HepG2 (cell line): ENCODE results near the gene CPB1. TPM values are rescaled to one million over a fixed set of nuclear protein-coding genes. Genes with fewer than 3 reads are reported as not detected.

Source experiments
- ATAC-seq: fragments of 200-7000 bp; cut with Tn5 transposase; 3 replicates; pipeline ENCODE4 v1.9.1; 2020; ENCODE audit warnings: mild to moderate bottlenecking, moderate library complexity
- BruUV-seq: library from RNA; stranded (reverse); fragments of 400-500 nt; replicated peaks from 2 replicates; lab custom pipeline; 2021; lab: Mats Ljungman, UMichigan
- CTCF ChIA-PET: fragments of 300-600 bp; formaldehyde crosslinking; extraction: SDS; loops from one replicate; lab custom pipeline; 2021; ENCODE audit warnings: low total read pairs, inconsistent platforms, low intra/inter-chr PET ratio; lab: Yijun Ruan, JAX
- POLR2A ChIA-PET: fragments of 350-600 bp; sonication (Branson Sonifier 250); formaldehyde crosslinking; loops from one replicate; lab custom pipeline; 2020; ENCODE audit warnings: antibody characterized with exemption, inconsistent platforms; lab: Yijun Ruan, JAX
- DNase-seq: peaks from one replicate; pipeline ENCODE4 v3.0.0-alpha.2; 2015; ENCODE audit warnings: low spot score
- FAIRE-seq: peaks from 3 replicates; lab custom pipeline; 2011; peaks lifted over from hg19 to GRCh38; lab: Jason Lieb, UNC
- H2AFZ ChIP-seq: one replicate; pipeline ENCODE4 v1.6.1; 2011; ENCODE audit warnings: low read length, inconsistent platforms
- H3K27ac ChIP-seq: fragments of 300-600 bp; 3 replicates; pipeline ENCODE4 v1.8.0; 2011; ENCODE audit warnings: mixed run types, mild to moderate bottlenecking, mixed read lengths, low read length, inconsistent platforms; ENCODE audit not compliant: insufficient read depth; ENCODE audit errors: extremely low read length
- H3K27me3 ChIP-seq, 2 experiments: fragments of 200-600 bp in 1 of 2; 2 replicates in 1 of 2; 3 replicates in 1 of 2; pipeline versions ENCODE4 v1.6.0 to v1.8.0; 2011; ENCODE audit warnings: low read length in 2 of 2, mild to moderate bottlenecking in 2 of 2, moderate library complexity in 2 of 2, inconsistent platforms in 1 of 2; ENCODE audit not compliant: insufficient read depth in 2 of 2, control insufficient read depth in 1 of 2
- H3K36me3 ChIP-seq, 2 experiments: fragments of 200-600 bp in 1 of 2; replicated peaks in 1 of 2; 2 replicates in 1 of 2; 3 replicates in 1 of 2; pipeline versions ENCODE4 v1.5.1 to v1.8.0; 2011; ENCODE audit warnings: low read length in 2 of 2, inconsistent platforms in 1 of 2; ENCODE audit not compliant: insufficient read depth in 2 of 2, control insufficient read depth in 1 of 2
- H3K4me1 ChIP-seq: 2 replicates; pipeline ENCODE4 v1.5.1; 2012; ENCODE audit warnings: low read length, inconsistent platforms; ENCODE audit not compliant: insufficient read depth
- H3K4me2 ChIP-seq: 2 replicates; pipeline ENCODE4 v1.6.0; 2011; ENCODE audit warnings: low read depth, low read length, inconsistent platforms
- H3K4me3 ChIP-seq, 3 experiments: fragments of 200-600 bp in 1 of 3; sonication (generic), shearing (Covaris generic) in 1 of 3; replicated peaks in 1 of 3; 2 replicates each; pipeline ENCODE4 v1.5.1; 2011 to 2016; ENCODE audit warnings: low read length in 3 of 3, inconsistent platforms in 2 of 3, low read depth in 2 of 3, mild to moderate bottlenecking in 2 of 3, control low read depth in 1 of 3, mixed read lengths in 1 of 3; ENCODE audit not compliant: insufficient read depth in 1 of 3
- H3K79me2 ChIP-seq: one replicate; pipeline ENCODE4 v1.6.1; 2011; ENCODE audit warnings: low read length, inconsistent platforms; ENCODE audit not compliant: insufficient read depth
- H3K9ac ChIP-seq: 2 replicates; pipeline ENCODE4 v1.6.0; 2011; ENCODE audit warnings: mild to moderate bottlenecking, low read depth, low read length, inconsistent platforms; ENCODE audit not compliant: insufficient read depth
- H3K9me3 ChIP-seq: 2 replicates; pipeline ENCODE4 v1.5.1; 2012; ENCODE audit warnings: mild to moderate bottlenecking, low read length
- H4K20me1 ChIP-seq: 2 replicates; pipeline ENCODE4 v1.6.0; 2011; ENCODE audit warnings: inconsistent platforms, mild to moderate bottlenecking, low read length, moderate library complexity; ENCODE audit not compliant: insufficient read depth
- ASH2L ChIP-seq: fragments of 300-600, 200-600 bp; sonication (generic); IDR thresholded peaks from 2 replicates; pipeline ENCODE4 v1.7.0; 2017; ENCODE audit warnings: low read depth, mild to moderate bottlenecking, moderate library complexity, mixed read lengths, low read length; ENCODE audit not compliant: insufficient read length
- BHLHE40 ChIP-seq: IDR thresholded peaks from 2 replicates; pipeline ENCODE4 v1.6.1; 2011; ENCODE audit warnings: low read length, improper control_type of control experiment
- EEA1 ChIP-seq: sonication (generic); formaldehyde crosslinking; IDR thresholded peaks from 2 replicates; pipeline ENCODE4 v1.5.1; 2020; ENCODE audit warnings: mild to moderate bottlenecking, missing genetic modification reagents, borderline replicate concordance
- FOXO1 ChIP-seq: sonication (generic); formaldehyde crosslinking; IDR thresholded peaks from 2 replicates; pipeline ENCODE4 v1.4.0; 2020; ENCODE audit warnings: missing genetic modification reagents
- HOXA3 ChIP-seq: sonication (generic); formaldehyde crosslinking; IDR thresholded peaks from 2 replicates; pipeline ENCODE4 v1.5.0; 2020; ENCODE audit warnings: missing genetic modification reagents
- MIER3 ChIP-seq: IDR thresholded peaks from 2 replicates; pipeline ENCODE4 v1.6.1; 2016; ENCODE audit warnings: missing compliant biosample characterization, borderline replicate concordance
- POGZ ChIP-seq: sonication (generic); formaldehyde crosslinking; IDR thresholded peaks from 2 replicates; pipeline ENCODE4 v1.4.0; 2020; ENCODE audit warnings: mild to moderate bottlenecking, missing genetic modification reagents
- RBM22 ChIP-seq: fragments of 200-400 bp; formaldehyde crosslinking; optimal IDR thresholded peaks from 2 replicates; pipeline ENCODE3; 2017; ENCODE audit warnings: mild to moderate bottlenecking, low read length, moderate library complexity
- SMAD9 ChIP-seq: sonication (generic); formaldehyde crosslinking; IDR thresholded peaks from 2 replicates; pipeline ENCODE4 v1.5.1; 2020; ENCODE audit warnings: mild to moderate bottlenecking, missing genetic modification reagents
- ZNF354B ChIP-seq: sonication (generic); formaldehyde crosslinking; IDR thresholded peaks from 2 replicates; pipeline ENCODE4 v1.8.0; 2022; ENCODE audit warnings: mild to moderate bottlenecking, missing genetic modification reagents
- ZNF484 ChIP-seq: sonication (generic); formaldehyde crosslinking; IDR thresholded peaks from 2 replicates; pipeline ENCODE4 v1.5.1; 2020; ENCODE audit warnings: mild to moderate bottlenecking, low read depth, missing genetic modification reagents, borderline replicate concordance
- ZNF512B ChIP-seq: sonication (generic); formaldehyde crosslinking; IDR thresholded peaks from 2 replicates; pipeline ENCODE4 v1.5.1; 2020; ENCODE audit warnings: missing genetic modification reagents, mild to moderate bottlenecking, borderline replicate concordance
- ZNF710 ChIP-seq: sonication (generic); formaldehyde crosslinking; IDR thresholded peaks from 2 replicates; pipeline ENCODE4 v1.5.0; 2020; ENCODE audit warnings: mild to moderate bottlenecking, missing genetic modification reagents, borderline replicate concordance
- ZSCAN31 ChIP-seq: sonication (generic); formaldehyde crosslinking; IDR thresholded peaks from 2 replicates; pipeline ENCODE4 v1.5.0; 2020; ENCODE audit warnings: low read depth, mild to moderate bottlenecking, missing genetic modification reagents
- WGBS: methylation state at CpG from one replicate; pipeline ENCODE4 v1.1.6; 2017; ENCODE audit warnings: low lambda C conversion rate; 5-methylcytosine and 5-hydroxymethylcytosine counted together
- in situ Hi-C: cut with HindIII; loops from 2 replicates; pipeline ENCODE4 v1.10.0; 2017; ENCODE audit warnings: low pct_unique_long_range_greater_than_20kb; ENCODE audit not compliant: extremely low pct_ligation_motif_present
- intact Hi-C: fragments of 100-400 bp; cut with micrococcal nuclease; formaldehyde crosslinking; loops from one replicate; pipeline ENCODE4 v1.10.0; 2022; ENCODE audit not compliant: unreplicated experiment
- polyA plus RNA-seq, 8 experiments: library from polyadenylated mRNA; depleted of rRNA in 3 of 8; stranded (reverse) in 7 of 8; unstranded in 1 of 8; fragments of >200 nt; fragmentation: Illumina TruSeq in 4 of 8; extraction: Trizol in 4 of 8; gene quantifications; 2 replicates each; pipeline versions ENCODE4 v1.2.1 to v1.2.3, GENCODE V29; 2011 to 2016; ENCODE audit warnings: low read depth in 4 of 8, missing spikeins in 1 of 8, mixed read lengths in 1 of 8; ENCODE audit not compliant: insufficient read depth in 1 of 8
- total RNA-seq, 5 experiments: library from RNA; depleted of rRNA; stranded (reverse); fragments of >200 nt; fragmentation: Illumina TruSeq; extraction: Trizol; gene quantifications; 2 replicates each; pipeline ENCODE4 v1.2.3, GENCODE V29; 2016; ENCODE audit warnings: low read depth in 1 of 5
- TF ChIP-seq, protein P1 (sequence below): sonication (generic); formaldehyde crosslinking; IDR thresholded peaks from 2 replicates; pipeline ENCODE4 v1.4.0; 2020; ENCODE audit warnings: missing genetic modification reagents

The CPB1 gene
- total and polyA plus RNA-seq, 2 of the 13 experiments (the other 11 are each of a cell fraction or from before 2014, with no cell fraction given), result not detected

DNA sequence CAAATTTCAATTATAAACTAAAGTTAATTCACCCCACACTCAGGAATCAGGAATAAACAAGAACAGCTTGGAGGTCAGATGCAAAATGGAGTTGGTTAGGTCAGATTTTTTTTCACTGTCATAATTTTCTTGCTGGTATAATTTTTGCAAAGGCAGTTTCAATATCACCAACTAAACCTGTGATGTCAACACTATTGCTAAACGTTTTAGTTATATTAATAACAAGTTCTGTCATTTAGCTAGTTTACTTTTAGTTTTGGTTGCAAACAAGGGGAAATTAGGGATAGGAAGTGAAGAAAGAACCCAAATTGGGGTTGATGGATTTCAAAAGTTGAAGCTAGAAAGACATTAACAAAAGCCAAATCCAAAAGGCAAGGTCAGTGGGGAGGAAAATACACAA lies 4.6 kb upstream of the CPB1 start (continued):
- TF ChIP-seq ZNF512B (CRISPR knock-in tag) (no peak), RBM22 (no peak), HOXA3 (no peak), ZNF710 (no peak), ZNF354B (no peak), FOXO1 (no peak), POGZ (CRISPR knock-in tag) (no peak)

DNA sequence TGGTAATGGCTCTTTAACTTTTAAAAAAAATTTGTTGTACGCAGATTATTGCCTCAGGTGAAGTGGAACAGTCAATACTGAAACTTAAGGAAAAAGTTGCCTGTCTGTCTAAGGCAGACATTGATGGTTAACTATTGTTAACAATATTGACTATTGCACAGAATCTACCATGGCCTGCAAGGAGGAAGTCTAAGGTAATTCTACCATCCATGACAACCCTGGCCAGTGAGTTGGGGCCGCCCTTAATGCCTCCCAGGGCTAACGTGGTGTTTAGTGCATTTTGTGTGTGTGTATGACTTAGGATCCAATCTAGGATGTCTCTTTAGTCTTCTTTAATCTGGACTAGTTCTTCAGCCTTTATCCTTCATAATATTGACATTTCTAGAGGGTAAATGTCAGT lies 2.1 kb upstream of the CPB1 start:
- Histone ChIP-seq H4K20me1 (no peaks in the 10 kb centered on the region), H3K9me3 (no peaks in the 10 kb centered on the region), H3K4me1 (peaks cover 6% of the 10 kb centered on the region), H3K9ac (no peak overlapping the region), H3K79me2 (no peaks in the 10 kb centered on the region), H2AFZ (no peak overlapping the region), H3K36me3 (no peaks in the 10 kb centered on the region), H3K4me3 (no peak overlapping the region), H3K27me3 (no peaks in the 10 kb centered on the region), H3K27ac (no peak overlapping the region), H3K4me2 (no peak overlapping the region)
- no peak for ATAC-seq
- in situ Hi-C loops, result no loop called here
- intact Hi-C loops, result no loop called here
- 6% methylated on average over 3 of the region's 3 CpGs for WGBS
- no peak for DNase-seq
- no peak for FAIRE-seq
- CTCF ChIA-PET, result no interaction called here
- no TSS peak for BruUV-seq
- POLR2A ChIA-PET, result no interaction called here
- TF ChIP-seq, protein P1, sequence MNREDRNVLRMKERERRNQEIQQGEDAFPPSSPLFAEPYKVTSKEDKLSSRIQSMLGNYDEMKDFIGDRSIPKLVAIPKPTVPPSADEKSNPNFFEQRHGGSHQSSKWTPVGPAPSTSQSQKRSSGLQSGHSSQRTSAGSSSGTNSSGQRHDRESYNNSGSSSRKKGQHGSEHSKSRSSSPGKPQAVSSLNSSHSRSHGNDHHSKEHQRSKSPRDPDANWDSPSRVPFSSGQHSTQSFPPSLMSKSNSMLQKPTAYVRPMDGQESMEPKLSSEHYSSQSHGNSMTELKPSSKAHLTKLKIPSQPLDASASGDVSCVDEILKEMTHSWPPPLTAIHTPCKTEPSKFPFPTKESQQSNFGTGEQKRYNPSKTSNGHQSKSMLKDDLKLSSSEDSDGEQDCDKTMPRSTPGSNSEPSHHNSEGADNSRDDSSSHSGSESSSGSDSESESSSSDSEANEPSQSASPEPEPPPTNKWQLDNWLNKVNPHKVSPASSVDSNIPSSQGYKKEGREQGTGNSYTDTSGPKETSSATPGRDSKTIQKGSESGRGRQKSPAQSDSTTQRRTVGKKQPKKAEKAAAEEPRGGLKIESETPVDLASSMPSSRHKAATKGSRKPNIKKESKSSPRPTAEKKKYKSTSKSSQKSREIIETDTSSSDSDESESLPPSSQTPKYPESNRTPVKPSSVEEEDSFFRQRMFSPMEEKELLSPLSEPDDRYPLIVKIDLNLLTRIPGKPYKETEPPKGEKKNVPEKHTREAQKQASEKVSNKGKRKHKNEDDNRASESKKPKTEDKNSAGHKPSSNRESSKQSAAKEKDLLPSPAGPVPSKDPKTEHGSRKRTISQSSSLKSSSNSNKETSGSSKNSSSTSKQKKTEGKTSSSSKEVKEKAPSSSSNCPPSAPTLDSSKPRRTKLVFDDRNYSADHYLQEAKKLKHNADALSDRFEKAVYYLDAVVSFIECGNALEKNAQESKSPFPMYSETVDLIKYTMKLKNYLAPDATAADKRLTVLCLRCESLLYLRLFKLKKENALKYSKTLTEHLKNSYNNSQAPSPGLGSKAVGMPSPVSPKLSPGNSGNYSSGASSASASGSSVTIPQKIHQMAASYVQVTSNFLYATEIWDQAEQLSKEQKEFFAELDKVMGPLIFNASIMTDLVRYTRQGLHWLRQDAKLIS, result no peak
- TF ChIP-seq ASH2L, result no peak
- TF ChIP-seq SMAD9 (CRISPR knock-in tag), result no peak
- TF ChIP-seq EEA1 (CRISPR knock-in tag), result no peak
- TF ChIP-seq ZSCAN31 (CRISPR knock-in tag), result no peak
- no peak for TF ChIP-seq BHLHE40
- TF ChIP-seq MIER3 (CRISPR knock-in tag), result no peak
- TF ChIP-seq ZNF484 (CRISPR knock-in tag), result no peak
